Keratinocyte (primary cell): ENCODE measurements around the gene C2orf69.

Source experiments
- CTCF ChIP-seq, 3 experiments: IDR thresholded peaks in 1 of 3; conservative IDR thresholded peaks in 1 of 3; optimal IDR thresholded peaks in 1 of 3; 2 replicates in 2 of 3; 3 replicates in 1 of 3; pipeline versions ENCODE3 to v1.5.1; 2011; ENCODE audit warnings: low read length in 3 of 3, mild to moderate bottlenecking in 3 of 3, moderate library complexity in 2 of 3, control low read depth in 1 of 3, inconsistent platforms in 1 of 3; ENCODE audit not compliant: insufficient read depth in 2 of 3; ENCODE audit errors: extremely low read depth in 1 of 3
- EZH2 ChIP-seq: IDR thresholded peaks from one replicate; pipeline ENCODE4 v1.6.1; 2012; ENCODE audit warnings: inconsistent platforms, mild to moderate bottlenecking, low read length, moderate library complexity

DNA sequence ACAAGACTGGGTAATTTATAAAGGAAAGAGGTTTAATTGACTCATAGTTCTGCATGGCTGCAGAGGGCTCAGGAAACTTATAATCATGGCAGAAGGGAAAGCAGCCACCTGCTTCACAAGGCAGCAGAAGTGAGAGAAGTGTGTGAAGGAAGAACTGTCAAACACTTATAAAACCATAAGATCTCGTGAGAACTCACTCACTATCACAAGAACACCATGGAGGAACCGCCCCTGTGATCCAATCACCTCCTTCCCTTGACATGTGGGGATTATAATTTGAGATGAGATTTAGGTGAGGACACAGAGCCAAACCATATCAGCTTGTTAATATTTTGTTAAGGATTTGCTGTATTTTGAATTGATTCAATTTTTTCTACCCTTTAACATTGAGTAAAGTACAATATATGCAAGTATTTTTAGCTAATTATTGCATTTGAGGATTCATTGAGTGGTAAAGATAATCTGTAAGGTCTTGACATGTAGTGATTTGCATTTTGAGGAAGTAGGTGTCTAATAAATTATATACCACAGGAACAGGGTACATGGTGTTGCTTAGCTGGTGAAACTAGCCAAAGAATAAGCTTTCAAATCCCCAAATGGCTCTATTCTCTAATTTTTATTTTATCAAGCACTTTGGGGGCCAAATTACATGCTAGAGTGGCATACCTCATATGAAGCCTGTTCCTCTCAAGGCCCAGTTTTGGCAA, 3.9 kb upstream of the C2orf69 start:
- TF ChIP-seq CTCF (optimal IDR thresholded peaks at IDR 0.05 in 1 of 3, IDR thresholded peaks at IDR 0.05 in 1 of 3, conservative IDR thresholded peaks at IDR 0.05 in 1 of 3; ENCODE audit: extremely low read depth in 1 of 3, insufficient read depth in 2 of 3, low read length in 3 of 3) = no peak
- TF ChIP-seq EZH2 = no peak
